Activated T-cell treated with anti-CD3 and anti-CD28 coated beads, Interleukin-2, amount 50 U/mL, for 4 hours (primary cell): ENCODE data around the gene ALOX12B. TPM values are rescaled to one million over a fixed set of nuclear protein-coding genes. Genes with fewer than 3 reads are reported as not detected.
A peak's percentile ranks its signal among the peaks of the same experiment; 100 is the strongest.
"Not testable (repeated sequence)": the region's sequence is repeated elsewhere in the genome, so short reads cannot be mapped to it uniquely, and the experiment has no call there.

Source experiments
- ATAC-seq, 2 donors: fragments of 200-7000 bp; cut with Tn5 transposase; one replicate each; pipeline ENCODE4 v1.10.0; 2021
- DNase-seq: peaks from one replicate; pipeline ENCODE4 v3.0.0-alpha.2; 2020
- H3K27me3 Mint-ChIP-seq: one replicate; pipeline ENCODE4 v1.8.0; 2021; ENCODE audit warnings: low read depth, mixed read lengths
- H3K36me3 Mint-ChIP-seq: one replicate; pipeline ENCODE4 v1.8.0; 2022; ENCODE audit warnings: mixed read lengths; ENCODE audit not compliant: insufficient read depth
- H3K4me1 Mint-ChIP-seq: one replicate; pipeline ENCODE4 v1.8.0; 2021; ENCODE audit warnings: low read depth, mixed read lengths
- H3K4me3 Mint-ChIP-seq: one replicate; pipeline ENCODE4 v1.8.0; 2021; ENCODE audit warnings: mild to moderate bottlenecking, moderate library complexity, mixed read lengths
- H3K9me3 Mint-ChIP-seq: one replicate; pipeline ENCODE4 v1.8.0; 2021; ENCODE audit warnings: mixed read lengths
- total RNA-seq, 3 donors: library from RNA; stranded (reverse); gene quantifications; one replicate each; pipeline ENCODE4 v1.2.1, GENCODE V29; 2021

Gene ALOX12B
- total RNA-seq, 3 donors from 2014 or later = 0.81 to 1.6 (median 0.95) TPM

- Mint-ChIP-seq H3K4me3 (no peak overlapping the region), H3K4me1 (peaks cover 7% of the 10 kb centered on the region), H3K27me3 (no peaks in the 10 kb centered on the region), H3K36me3 (peaks cover 3% of the 10 kb centered on the region), H3K9me3 (no peaks in the 10 kb centered on the region)
- no peak for ATAC-seq
- DNase-seq = no peak
Observed at GRCh38 chr17:8081876-8082275, 5.6 kb downstream of the ALOX12B start.

GRCh38 chr17:8080799-8081219, 6.7 kb downstream of the ALOX12B start:
- Mint-ChIP-seq H3K4me3 (peak overlapping the region; percentile 90), H3K36me3 (peaks cover 3% of the 10 kb centered on the region), H3K27me3 (no peaks in the 10 kb centered on the region), H3K9me3 (no peaks in the 10 kb centered on the region), H3K4me1 (peaks cover 7% of the 10 kb centered on the region)
- no peak for ATAC-seq
- DNase-seq = no peak

GRCh38 chr17:8080208-8080798, 7.2 kb downstream of the ALOX12B start:
- ATAC-seq (no peak), DNase-seq (no peak)
- Mint-ChIP-seq H3K9me3 (no peaks in the 10 kb centered on the region), H3K4me3 (peak overlapping the region; percentile 90), H3K4me1 (peaks cover 7% of the 10 kb centered on the region), H3K36me3 (peaks cover 3% of the 10 kb centered on the region), H3K27me3 (no peaks in the 10 kb centered on the region)

GRCh38 chr17:8079291-8080207, 8.0 kb downstream of the ALOX12B start:
- no peaks in the 10 kb centered on the region for H3K9me3 Mint-ChIP-seq
- ATAC-seq (peak; percentile 87 to 89), DNase-seq (peak; percentile 75)
- H3K4me1 Mint-ChIP-seq = peaks cover 7% of the 10 kb centered on the region
- H3K4me3 Mint-ChIP-seq = peak overlapping the region; percentile 90
- peaks cover 7% of the 10 kb centered on the region for H3K27me3 Mint-ChIP-seq
- H3K36me3 Mint-ChIP-seq = peaks cover 3% of the 10 kb centered on the region

- ATAC-seq, DNase-seq, H3K36me3 Mint-ChIP-seq, H3K9me3 Mint-ChIP-seq, H3K4me3 Mint-ChIP-seq: not testable (repeated sequence)
- Mint-ChIP-seq H3K4me1 (peaks cover 19% of the 10 kb centered on the region), H3K27me3 (peaks cover 19% of the 10 kb centered on the region)
Observed at GRCh38 chr17:8077939-8078338, 9.6 kb downstream of the ALOX12B start.

- Mint-ChIP-seq H3K4me3 (no peak overlapping the region), H3K27me3 (peaks cover 28% of the 10 kb centered on the region), H3K36me3 (no peaks in the 10 kb centered on the region), H3K9me3 (no peaks in the 10 kb centered on the region), H3K4me1 (peaks cover 25% of the 10 kb centered on the region)
- DNase-seq (no peak), ATAC-seq (no peak)
Observed at GRCh38 chr17:8076502-8077266, 10.8 kb downstream of the ALOX12B start.

GRCh38 chr17:8075574-8076342, 11.8 kb downstream of the ALOX12B start:
- DNase-seq (no peak), ATAC-seq (no peak)
- H3K27me3 Mint-ChIP-seq = peaks cover 38% of the 10 kb centered on the region
- no peaks in the 10 kb centered on the region for H3K9me3 Mint-ChIP-seq
- no peak overlapping the region for H3K4me3 Mint-ChIP-seq
- peaks cover 25% of the 10 kb centered on the region for H3K4me1 Mint-ChIP-seq
- no peaks in the 10 kb centered on the region for H3K36me3 Mint-ChIP-seq

GRCh38 chr17:8075081-8075480, 12.4 kb downstream of the ALOX12B start:
- no peaks in the 10 kb centered on the region for H3K9me3 Mint-ChIP-seq
- H3K4me1 Mint-ChIP-seq = peaks cover 22% of the 10 kb centered on the region
- ATAC-seq (no peak), DNase-seq (no peak)
- no peaks in the 10 kb centered on the region for H3K36me3 Mint-ChIP-seq
- no peak overlapping the region for H3K4me3 Mint-ChIP-seq
- H3K27me3 Mint-ChIP-seq = peaks cover 39% of the 10 kb centered on the region

GRCh38 chr17:8074554-8074953, 13.0 kb downstream of the ALOX12B start:
- no peaks in the 10 kb centered on the region for H3K36me3 Mint-ChIP-seq
- H3K27me3 Mint-ChIP-seq = peaks cover 39% of the 10 kb centered on the region
- ATAC-seq (no peak), DNase-seq (no peak)
- H3K4me3 Mint-ChIP-seq = no peak overlapping the region
- no peaks in the 10 kb centered on the region for H3K9me3 Mint-ChIP-seq
- peaks cover 21% of the 10 kb centered on the region for H3K4me1 Mint-ChIP-seq

GRCh38 chr17:8073627-8074484, 13.7 kb downstream of the ALOX12B start:
- peak overlapping the region; percentile 76 for H3K4me3 Mint-ChIP-seq
- peaks cover 18% of the 10 kb centered on the region for H3K4me1 Mint-ChIP-seq
- peak; percentile 90 to 91 for ATAC-seq
- peaks cover 39% of the 10 kb centered on the region for H3K27me3 Mint-ChIP-seq
- no peaks in the 10 kb centered on the region for H3K9me3 Mint-ChIP-seq
- DNase-seq = peak; percentile 87
- H3K36me3 Mint-ChIP-seq = no peaks in the 10 kb centered on the region

GRCh38 chr17:8072729-8073461, 14.6 kb downstream of the ALOX12B start:
- ATAC-seq = peak; percentile 47 to 50
- no peaks in the 10 kb centered on the region for H3K9me3 Mint-ChIP-seq
- H3K27me3 Mint-ChIP-seq = peaks cover 39% of the 10 kb centered on the region
- H3K4me1 Mint-ChIP-seq = peaks cover 18% of the 10 kb centered on the region
- peak; percentile 35 for DNase-seq
- no peaks in the 10 kb centered on the region for H3K36me3 Mint-ChIP-seq
- peak overlapping the region; percentile 76 for H3K4me3 Mint-ChIP-seq

- H3K4me1 Mint-ChIP-seq = peaks cover 18% of the 10 kb centered on the region
- H3K36me3 Mint-ChIP-seq = no peaks in the 10 kb centered on the region
- DNase-seq (no peak), ATAC-seq (no peak)
- peak overlapping the region; percentile 76 for H3K4me3 Mint-ChIP-seq
- no peaks in the 10 kb centered on the region for H3K9me3 Mint-ChIP-seq
- H3K27me3 Mint-ChIP-seq = peaks cover 39% of the 10 kb centered on the region
Observed at GRCh38 chr17:8072341-8072728, 15.2 kb downstream of the ALOX12B start.
